Prostate gland (tissue), 2 donors: Measurements from ENCODE around the gene EFCAB9. TPM values are rescaled to one million over a fixed set of nuclear protein-coding genes. Genes with fewer than 3 reads are reported as not detected.

ENCODE experiments used
- DNase-seq: peaks from one replicate; pipeline ENCODE4 v3.0.0-alpha.2; 2019; ENCODE audit warnings: low spot score
- H3K27ac ChIP-seq, 2 donors: fragments of 200-600 bp; sonication (generic); 2 replicates each; pipeline ENCODE4 v1.5.1; 2017 to 2019
- H3K27me3 ChIP-seq: fragments of 200-600 bp; sonication (generic); replicated peaks from 2 replicates; pipeline ENCODE4 v1.5.1; 2019; ENCODE audit not compliant: insufficient read depth
- H3K36me3 ChIP-seq, 2 donors: fragments of 200-600 bp; sonication (generic); 1 replicate in 1 of 2; 2 replicates in 1 of 2; pipeline versions ENCODE4 v1.5.1 to v1.8.1; 2017 to 2019
- H3K4me1 ChIP-seq: fragments of 200-600 bp; sonication (generic); replicated peaks from 2 replicates; pipeline ENCODE4 v1.5.1; 2019
- H3K4me3 ChIP-seq, 2 donors: fragments of 200-600 bp; sonication (generic); 2 replicates each; pipeline ENCODE4 v1.5.1; 2017 to 2019
- H3K9me3 ChIP-seq: fragments of 200-600 bp; sonication (generic); 2 replicates; pipeline ENCODE4 v1.5.1; 2017
- CTCF ChIP-seq, 4 experiments: fragments of 200-600 bp in 2 of 4; fragments of 450-650 bp in 2 of 4; sonication (generic) in 2 of 4; IDR thresholded peaks; 1 replicate in 3 of 4; 2 replicates in 1 of 4; pipeline ENCODE4 v1.5.1; 2016 to 2019; ENCODE audit warnings: antibody characterized with exemption in 4 of 4, mild to moderate bottlenecking in 2 of 4, moderate library complexity in 2 of 4
- POLR2A ChIP-seq: fragments of 450-650 bp; IDR thresholded peaks from one replicate; pipeline ENCODE4 v1.6.1; 2016; ENCODE audit warnings: antibody characterized with exemption, mild to moderate bottlenecking
- POLR2AphosphoS5 ChIP-seq: sonication (generic); formaldehyde crosslinking; IDR thresholded peaks from one replicate; pipeline ENCODE4 v1.6.1; 2017; ENCODE audit warnings: antibody characterized with exemption
- WGBS: methylation state at CpG from one replicate; pipeline ENCODE4 v1.1.5; 2018; 5-methylcytosine and 5-hydroxymethylcytosine counted together
- intact Hi-C: fragments of 100-400 bp; cut with DNase I; formaldehyde crosslinking; loops from one replicate; pipeline ENCODE4 v1.14.2; 2022
- total RNA-seq, 2 donors: library from RNA; depleted of rRNA; stranded (reverse); fragments of >200 nt; gene quantifications; one replicate each; pipeline ENCODE4 v1.1.0, GENCODE V29; 2016

EFCAB9 gene
- total RNA-seq, 2 donors from 2014 or later, result not detected

DNA sequence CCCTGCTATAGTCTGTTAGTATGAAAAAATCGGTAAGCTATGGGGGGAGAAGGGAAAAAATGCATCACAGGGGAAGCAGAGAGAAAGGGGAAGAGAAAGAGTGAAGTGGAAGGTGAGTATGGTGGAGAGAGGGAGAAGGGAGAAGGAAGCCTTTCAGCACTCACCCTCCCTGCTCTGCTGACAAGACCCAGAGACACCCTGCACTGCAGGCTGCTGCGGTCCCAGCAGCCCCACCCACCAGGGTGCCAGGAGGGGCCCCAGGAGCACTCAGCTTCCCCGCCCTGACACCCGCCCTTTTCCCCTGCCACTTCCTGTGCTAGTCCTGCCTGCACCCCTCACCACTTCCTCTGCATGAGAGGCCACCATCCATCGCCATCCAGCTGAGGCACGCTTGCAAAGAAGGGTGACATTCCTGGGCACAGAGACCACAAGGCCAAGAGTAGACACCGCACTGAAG lies 18.7 kb upstream of the EFCAB9 start:
- 73% methylated on average over 7 of the region's 7 CpGs for WGBS
- no peak overlapping the region for H3K4me3 ChIP-seq

DNA sequence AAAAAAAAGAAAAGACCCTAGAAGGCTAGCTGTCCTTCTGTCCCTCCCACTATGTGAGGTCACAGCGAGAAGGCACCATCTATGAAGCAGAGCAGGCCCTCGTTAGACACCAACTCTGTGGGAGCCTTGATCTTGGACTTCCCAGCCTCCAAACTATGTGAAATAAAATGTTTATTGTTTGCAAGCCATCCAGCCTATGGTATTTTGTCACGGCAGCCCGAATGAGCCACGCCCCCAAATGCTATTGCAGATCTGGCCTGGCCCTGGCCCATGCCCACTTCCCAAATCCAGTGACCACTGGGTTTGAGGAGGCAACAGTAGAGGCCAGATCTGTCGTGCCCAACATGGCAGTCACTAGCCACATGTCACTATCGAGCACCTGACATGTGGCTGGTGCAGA lies 16.8 kb upstream of the EFCAB9 start:
- Histone ChIP-seq H3K36me3 (no peaks in the 10 kb centered on the region), H3K27me3 (no peaks in the 10 kb centered on the region), H3K9me3 (no peaks in the 10 kb centered on the region), H3K4me3 (no peak overlapping the region), H3K27ac (no peak overlapping the region), H3K4me1 (no peaks in the 10 kb centered on the region)
- WGBS, result 81% methylated on average over 7 of the region's 7 CpGs
- no peak for DNase-seq
- intact Hi-C loops, result no loop called here
- no peak for TF ChIP-seq POLR2A
- TF ChIP-seq POLR2AphosphoS5, result no peak
- TF ChIP-seq CTCF (IDR thresholded peaks at IDR 0.05), result no peak

More for the DNA sequence above, 18.7 kb upstream of the EFCAB9 start:
- DNase-seq, result no peak
- Histone ChIP-seq H3K4me1 (no peaks in the 10 kb centered on the region), H3K9me3 (no peaks in the 10 kb centered on the region), H3K27me3 (no peaks in the 10 kb centered on the region), H3K27ac (no peak overlapping the region), H3K36me3 (no peaks in the 10 kb centered on the region)
- intact Hi-C loops, result no loop called here
- TF ChIP-seq POLR2A (no peak), POLR2AphosphoS5 (no peak), CTCF (IDR thresholded peaks at IDR 0.05) (no peak)

DNA sequence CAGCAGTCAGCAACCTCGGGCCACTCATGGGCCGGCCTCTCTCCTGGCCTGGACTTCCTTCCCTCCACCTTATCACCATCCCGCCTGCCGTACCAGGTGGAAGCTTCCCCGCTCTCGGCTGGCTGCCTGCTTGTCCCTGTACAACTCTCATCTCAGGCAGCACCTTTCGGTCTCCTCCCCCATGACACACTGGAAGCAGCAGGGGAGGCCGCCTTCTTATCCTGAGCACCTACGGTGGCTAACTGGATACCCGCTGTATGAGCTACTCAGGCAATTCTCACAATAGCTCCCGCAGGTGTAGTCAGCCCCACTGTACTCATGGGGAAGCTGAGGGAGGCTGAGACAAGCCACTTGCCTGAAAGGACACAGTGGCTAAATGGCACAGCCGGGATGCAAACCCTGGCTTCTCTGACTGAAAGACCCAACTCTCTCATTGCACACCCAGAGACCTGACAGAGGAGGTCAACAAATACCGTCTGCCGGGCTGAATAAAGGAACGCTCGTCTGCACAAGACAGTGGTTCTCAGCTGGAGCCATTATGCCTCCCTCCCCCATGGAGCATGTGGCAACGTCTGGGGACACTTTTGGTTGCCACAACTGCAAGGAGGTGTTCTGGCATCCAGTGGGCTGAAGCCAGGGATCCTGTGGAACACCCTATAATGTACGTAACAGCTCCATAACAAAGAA lies 15.5 kb upstream of the EFCAB9 start:
- Histone ChIP-seq H3K4me1 (no peaks in the 10 kb centered on the region), H3K27me3 (no peaks in the 10 kb centered on the region), H3K27ac (no peak overlapping the region), H3K36me3 (no peaks in the 10 kb centered on the region), H3K9me3 (no peaks in the 10 kb centered on the region), H3K4me3 (no peak overlapping the region)
- intact Hi-C loops, result no loop called here
- DNase-seq, result no peak
- no peak for TF ChIP-seq POLR2AphosphoS5
- no peak for TF ChIP-seq CTCF (IDR thresholded peaks at IDR 0.05)
- TF ChIP-seq POLR2A, result no peak
- WGBS, result 71% methylated on average over 18 of the region's 18 CpGs

DNA sequence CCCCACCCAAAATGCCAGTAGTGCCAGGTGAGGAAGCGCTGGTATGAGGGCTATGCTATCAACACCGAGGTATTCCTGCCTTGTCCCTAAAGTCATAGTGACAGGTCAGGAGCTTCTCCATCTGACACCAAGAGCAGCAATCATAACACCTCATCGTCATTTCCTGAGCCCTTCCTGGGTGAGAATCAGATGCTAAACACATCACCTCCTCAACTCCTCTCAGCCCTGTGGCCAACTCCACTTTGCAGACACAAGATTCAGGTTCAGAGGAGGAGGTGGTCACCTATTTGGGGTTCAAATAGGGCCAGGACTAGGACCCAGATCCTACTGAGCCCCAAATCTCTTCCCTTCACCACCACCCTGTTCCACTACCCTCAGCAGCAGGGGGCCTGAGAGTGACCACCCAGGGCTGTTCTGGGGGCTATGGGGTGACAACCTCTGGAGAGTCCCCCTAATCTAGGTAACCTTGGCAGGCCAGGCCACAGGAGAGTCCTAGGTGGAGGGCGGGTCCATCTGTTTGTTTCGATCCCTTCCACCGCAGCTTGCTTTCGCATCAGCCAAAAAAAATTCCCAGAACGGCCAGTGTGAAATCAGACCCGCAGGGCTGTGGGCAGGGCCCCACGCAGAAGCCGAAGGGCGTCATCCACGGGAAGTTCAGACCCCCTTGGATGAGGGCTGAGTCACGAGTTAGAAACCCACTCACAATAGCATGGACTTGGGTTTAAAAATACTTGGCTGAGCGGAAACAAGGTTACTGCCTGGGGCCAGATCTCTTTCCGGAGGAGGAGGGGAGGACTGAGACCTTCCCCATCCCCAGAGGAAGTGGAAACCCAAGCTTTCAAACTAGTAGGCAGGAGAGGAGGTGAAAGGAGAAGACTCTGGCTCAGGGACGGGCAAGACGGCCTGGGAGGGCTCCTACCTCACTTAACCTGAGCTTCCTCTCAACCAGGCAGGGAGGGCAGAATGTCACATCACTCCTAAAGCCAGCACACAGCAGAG lies 14.7 kb upstream of the EFCAB9 start:
- TF ChIP-seq POLR2AphosphoS5 (no peak), POLR2A (no peak), CTCF (IDR thresholded peaks at IDR 0.05) (no peak)
- H3K36me3 ChIP-seq, result no peaks in the 10 kb centered on the region
- H3K4me1 ChIP-seq, result no peaks in the 10 kb centered on the region
- no peaks in the 10 kb centered on the region for H3K27me3 ChIP-seq
- 58% methylated on average over 17 of the region's 18 CpGs for WGBS
- intact Hi-C loops, result no loop called here
- no peaks in the 10 kb centered on the region for H3K9me3 ChIP-seq
- no peak overlapping the region for H3K27ac ChIP-seq
- no peak overlapping the region for H3K4me3 ChIP-seq
- no peak for DNase-seq
